Measurements from ENCODE around the gene TAGLN3.
"Not testable (repeated sequence)": the region's sequence is repeated elsewhere in the genome, so short reads cannot be mapped to it uniquely, and the experiment has no call there.

The TAGLN3 gene

DNA sequence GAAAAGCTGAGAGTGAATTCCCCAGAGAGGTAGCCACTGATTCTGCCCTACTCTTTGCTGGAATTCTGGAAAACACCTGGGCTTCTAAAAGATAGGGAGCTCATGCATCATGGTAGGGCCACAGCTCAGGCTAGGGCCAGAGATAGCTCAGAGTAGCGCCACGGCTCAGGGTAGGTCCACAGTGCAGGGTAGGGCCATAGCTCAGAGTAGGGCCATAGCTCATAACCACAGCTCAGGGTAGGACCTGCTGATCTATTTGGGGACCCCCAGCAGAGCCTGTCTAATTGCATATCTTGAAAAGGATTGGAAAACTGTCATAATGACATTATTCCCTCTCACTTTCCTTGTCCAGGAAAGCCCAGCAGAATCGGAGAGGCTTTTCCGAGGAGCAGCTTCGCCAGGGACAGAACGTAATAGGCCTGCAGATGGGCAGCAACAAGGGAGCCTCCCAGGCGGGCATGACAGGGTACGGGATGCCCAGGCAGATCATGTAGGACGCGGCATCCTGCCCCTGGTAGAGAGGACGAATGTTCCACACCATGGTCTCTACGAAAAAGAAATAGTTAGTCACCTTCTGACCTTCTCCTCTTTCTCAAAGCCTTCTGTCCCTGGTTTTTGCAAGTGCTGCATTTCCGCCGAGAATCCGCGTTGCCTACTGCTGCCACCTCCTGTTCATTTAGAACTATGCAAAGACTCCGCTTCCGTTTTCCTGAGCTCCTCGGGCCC, 14.5 kb downstream of the TAGLN3 start:
- H3K4me3 Mint-ChIP-seq = peak overlapping the region; percentile 13
- H3K27ac Mint-ChIP-seq = no peak overlapping the region
- peaks cover 25% of the 10 kb centered on the region for H3K4me1 Mint-ChIP-seq
- H3K27me3 Mint-ChIP-seq = no peaks in the 10 kb centered on the region
- no peaks in the 10 kb centered on the region for H3K9me3 Mint-ChIP-seq
- H3K36me3 Mint-ChIP-seq = no peaks in the 10 kb centered on the region

DNA sequence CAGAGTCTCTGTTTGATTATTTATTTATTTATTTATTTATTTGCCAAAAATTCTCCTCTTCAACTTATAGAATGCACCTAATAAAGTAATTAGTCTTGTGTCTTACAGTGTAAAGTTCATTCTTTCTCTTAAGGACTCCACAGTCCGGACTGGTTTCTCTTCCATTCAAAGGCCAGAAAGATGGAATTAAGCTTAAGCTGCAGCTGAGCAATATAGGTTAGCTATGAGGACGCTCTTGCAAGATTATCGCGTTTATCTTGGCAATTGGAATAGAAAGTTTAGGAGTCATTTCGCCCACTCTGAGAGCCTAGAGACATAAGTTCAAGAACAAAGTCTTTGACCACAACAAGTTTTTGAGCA, 15.0 kb downstream of the TAGLN3 start:
- Mint-ChIP-seq H3K9me3 (no peaks in the 10 kb centered on the region), H3K27ac (no peak overlapping the region), H3K4me3 (peak overlapping the region; percentile 13), H3K36me3 (no peaks in the 10 kb centered on the region), H3K27me3 (no peaks in the 10 kb centered on the region), H3K4me1 (peaks cover 25% of the 10 kb centered on the region)

GRCh38 chr3:112017091-112017490, 18.4 kb downstream of the TAGLN3 start:
- Mint-ChIP-seq H3K4me3 (no peak overlapping the region), H3K9me3 (no peaks in the 10 kb centered on the region), H3K27me3 (no peaks in the 10 kb centered on the region), H3K36me3 (no peaks in the 10 kb centered on the region), H3K4me1 (peaks cover 25% of the 10 kb centered on the region), H3K27ac (no peak overlapping the region)

DNA sequence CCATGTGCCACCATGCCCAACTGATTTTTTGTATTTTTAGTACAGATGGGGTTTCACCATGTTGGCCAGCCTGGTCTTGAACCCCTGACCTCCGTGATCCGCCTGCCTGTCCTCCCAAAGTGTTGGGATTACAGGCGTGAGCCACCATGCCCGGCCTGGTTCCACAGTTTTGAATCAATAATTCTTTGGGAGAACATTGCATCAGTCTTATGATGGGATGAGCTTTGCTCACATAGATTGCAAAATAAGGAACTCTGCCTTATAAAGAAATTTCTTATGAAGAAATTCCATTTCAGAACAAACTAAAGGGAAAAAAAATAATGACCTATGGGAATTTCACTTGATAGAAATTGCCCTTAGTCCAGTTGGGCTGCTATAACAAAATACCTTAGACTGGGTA, 20.0 kb downstream of the TAGLN3 start:
- Mint-ChIP-seq H3K27ac (no peak overlapping the region), H3K36me3 (no peaks in the 10 kb centered on the region), H3K4me3 (no peak overlapping the region), H3K9me3 (no peaks in the 10 kb centered on the region), H3K4me1 (peaks cover 9% of the 10 kb centered on the region), H3K27me3 (no peaks in the 10 kb centered on the region)

DNA sequence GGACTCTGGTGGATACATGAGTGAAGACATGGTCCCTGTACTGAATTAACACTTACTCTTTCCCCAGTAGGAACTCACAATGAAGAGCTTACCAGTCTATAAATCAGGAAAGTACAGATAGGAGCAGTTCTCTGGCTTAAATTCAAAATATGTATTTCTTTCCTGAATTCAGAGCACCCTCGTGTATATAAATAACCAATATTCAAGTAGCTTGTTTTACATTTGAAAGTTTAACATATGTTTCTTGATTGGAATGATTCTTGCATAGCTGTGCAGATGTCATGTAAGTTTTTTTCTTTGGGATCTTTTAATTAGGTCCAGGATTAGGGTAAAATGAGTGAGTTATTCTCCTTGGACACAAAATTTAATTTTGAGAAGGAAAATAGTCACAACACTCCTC, 21.0 kb downstream of the TAGLN3 start:
- H3K36me3 Mint-ChIP-seq = no peaks in the 10 kb centered on the region
- peaks cover 5% of the 10 kb centered on the region for H3K4me1 Mint-ChIP-seq
- no peaks in the 10 kb centered on the region for H3K27me3 Mint-ChIP-seq
- no peak overlapping the region for H3K27ac Mint-ChIP-seq
- no peaks in the 10 kb centered on the region for H3K9me3 Mint-ChIP-seq
- H3K4me3 Mint-ChIP-seq = no peak overlapping the region

- H3K27me3 Mint-ChIP-seq = peaks cover 2% of the 10 kb centered on the region
- H3K4me3 Mint-ChIP-seq = no peak overlapping the region
- peaks cover 5% of the 10 kb centered on the region for H3K4me1 Mint-ChIP-seq
- no peaks in the 10 kb centered on the region for H3K36me3 Mint-ChIP-seq
- no peak overlapping the region for H3K27ac Mint-ChIP-seq
- H3K9me3 Mint-ChIP-seq = no peaks in the 10 kb centered on the region
Measured at GRCh38 chr3:112020674-112021085, 22.0 kb downstream of the TAGLN3 start.

DNA sequence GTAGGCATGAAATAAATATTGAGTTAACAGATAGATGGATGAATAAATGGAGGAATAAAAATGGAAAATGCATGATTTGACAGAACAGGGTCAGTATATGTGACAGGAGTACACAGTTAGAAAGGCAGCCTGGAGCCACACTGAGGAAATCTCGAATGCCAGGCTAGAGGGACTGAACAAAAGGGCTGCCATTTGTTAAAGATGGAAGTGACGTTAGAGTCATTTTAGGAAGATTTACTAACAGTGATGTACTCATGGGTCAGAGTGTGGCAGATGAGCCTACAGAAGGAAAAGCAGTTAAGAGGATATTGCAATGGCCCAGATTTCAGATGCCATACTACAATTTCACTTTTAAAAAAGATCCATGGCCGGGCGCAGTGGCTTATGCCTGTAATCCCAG, 28.4 kb downstream of the TAGLN3 start:
- no peak overlapping the region for H3K27ac Mint-ChIP-seq
- H3K9me3 Mint-ChIP-seq = no peaks in the 10 kb centered on the region
- no peak overlapping the region for H3K4me3 Mint-ChIP-seq
- H3K4me1 Mint-ChIP-seq = no peaks in the 10 kb centered on the region
- H3K27me3 Mint-ChIP-seq = peaks cover 2% of the 10 kb centered on the region
- H3K36me3 Mint-ChIP-seq = no peaks in the 10 kb centered on the region

DNA sequence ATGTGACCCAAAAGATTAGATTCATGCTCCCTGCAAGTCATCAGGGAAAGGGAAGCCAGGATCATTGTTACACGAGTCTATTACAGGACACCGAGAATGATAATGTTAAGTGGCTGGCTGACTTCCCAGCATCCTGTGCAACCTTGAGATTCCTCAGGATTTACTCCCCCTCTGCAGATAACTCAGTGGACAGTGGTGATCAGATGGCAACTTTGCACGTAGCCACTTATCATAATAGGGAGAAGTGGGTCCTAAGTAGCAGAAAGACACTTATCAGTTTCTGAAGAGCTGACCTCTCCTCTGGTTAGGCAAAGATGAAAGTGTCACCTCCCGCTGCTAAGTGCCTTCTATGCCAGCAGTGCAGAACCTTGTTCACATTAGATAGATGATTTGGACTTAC, 29.1 kb downstream of the TAGLN3 start:
- H3K4me1 Mint-ChIP-seq = no peaks in the 10 kb centered on the region
- H3K27ac Mint-ChIP-seq = no peak overlapping the region
- H3K27me3 Mint-ChIP-seq = peaks cover 2% of the 10 kb centered on the region
- H3K9me3 Mint-ChIP-seq = no peaks in the 10 kb centered on the region
- no peak overlapping the region for H3K4me3 Mint-ChIP-seq
- no peaks in the 10 kb centered on the region for H3K36me3 Mint-ChIP-seq

- Mint-ChIP-seq H3K4me1 (no peaks in the 10 kb centered on the region), H3K27ac (no peak overlapping the region), H3K27me3 (no peaks in the 10 kb centered on the region), H3K4me3 (no peak overlapping the region), H3K9me3 (no peaks in the 10 kb centered on the region), H3K36me3 (no peaks in the 10 kb centered on the region)
Measured at GRCh38 chr3:112030901-112031300, 32.2 kb downstream of the TAGLN3 start.

GRCh38 chr3:112032098-112032731, 33.5 kb downstream of the TAGLN3 start:
- Mint-ChIP-seq H3K9me3 (no peaks in the 10 kb centered on the region), H3K4me1 (no peaks in the 10 kb centered on the region), H3K27me3 (no peaks in the 10 kb centered on the region), H3K27ac (no peak overlapping the region), H3K4me3 (no peak overlapping the region), H3K36me3 (no peaks in the 10 kb centered on the region)

- H3K4me1 Mint-ChIP-seq = no peaks in the 10 kb centered on the region
- H3K36me3 Mint-ChIP-seq = no peaks in the 10 kb centered on the region
- H3K9me3 Mint-ChIP-seq = no peaks in the 10 kb centered on the region
- H3K4me3 Mint-ChIP-seq = no peak within 1 kb of the TSS
- H3K27ac Mint-ChIP-seq = no peak within 1 kb of the TSS
- H3K27me3 Mint-ChIP-seq = no peaks in the 10 kb centered on the region
Measured at GRCh38 chr3:112034436-112034835, 35.7 kb downstream of the TAGLN3 start, which contains the start of gene TMPRSS7. Gene TMPRSS7 (plus strand): TSS chr3:112034736. CDS start chr3:112034846, 110 bp downstream.

DNA sequence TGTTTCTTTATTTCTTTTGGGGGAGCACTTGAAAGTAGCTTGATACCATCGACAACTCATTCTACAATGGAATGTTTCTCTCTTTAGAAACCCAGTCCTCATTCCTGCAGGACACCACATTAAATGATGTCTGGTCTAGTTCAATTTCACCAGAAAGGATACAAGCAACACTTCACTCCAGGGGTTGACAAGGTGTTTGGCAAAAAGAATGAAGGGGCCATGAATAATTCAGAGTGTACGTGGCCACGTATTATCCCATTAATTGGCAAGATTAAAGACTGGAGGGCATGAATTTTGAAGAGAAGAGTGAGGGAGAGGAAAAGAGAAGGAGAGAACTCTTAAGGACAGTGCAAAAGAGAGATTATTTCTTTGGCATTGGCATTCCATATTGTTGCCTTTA, 36.5 kb downstream of the TAGLN3 start:
- no peaks in the 10 kb centered on the region for H3K27me3 Mint-ChIP-seq
- H3K9me3 Mint-ChIP-seq = no peaks in the 10 kb centered on the region
- no peak overlapping the region for H3K27ac Mint-ChIP-seq
- H3K4me3 Mint-ChIP-seq = no peak overlapping the region
- H3K36me3 Mint-ChIP-seq = no peaks in the 10 kb centered on the region
- H3K4me1 Mint-ChIP-seq = no peaks in the 10 kb centered on the region

- H3K27me3 Mint-ChIP-seq, H3K9me3 Mint-ChIP-seq, H3K27ac Mint-ChIP-seq, H3K4me3 Mint-ChIP-seq, H3K36me3 Mint-ChIP-seq, H3K4me1 Mint-ChIP-seq: not testable (repeated sequence)
Measured at GRCh38 chr3:112037194-112037593, 38.5 kb downstream of the TAGLN3 start.

DNA sequence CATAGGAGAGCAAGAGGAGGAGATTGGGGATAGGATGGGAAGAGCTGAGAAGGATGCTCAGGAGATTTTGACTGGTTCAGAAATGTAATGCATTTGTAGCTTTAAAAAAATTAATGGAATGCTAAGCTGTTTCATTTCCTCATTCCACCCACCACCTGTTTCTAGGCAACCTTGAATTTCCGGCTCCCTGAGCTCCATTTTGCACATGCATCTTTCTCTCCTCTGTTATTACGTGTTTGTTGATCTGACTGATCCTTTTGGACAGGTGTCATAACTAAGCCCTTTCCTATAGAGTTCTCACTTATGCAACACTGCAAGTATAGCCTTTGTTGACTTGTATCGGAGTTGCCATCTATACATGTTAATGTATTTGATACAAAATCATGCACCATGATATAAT, 40.1 kb downstream of the TAGLN3 start:
- Mint-ChIP-seq H3K4me1 (no peaks in the 10 kb centered on the region), H3K36me3 (no peaks in the 10 kb centered on the region), H3K27me3 (no peaks in the 10 kb centered on the region), H3K27ac (no peak overlapping the region), H3K4me3 (no peak overlapping the region), H3K9me3 (no peaks in the 10 kb centered on the region)

- H3K9me3 Mint-ChIP-seq = no peaks in the 10 kb centered on the region
- no peaks in the 10 kb centered on the region for H3K27me3 Mint-ChIP-seq
- H3K4me3 Mint-ChIP-seq = no peak overlapping the region
- H3K4me1 Mint-ChIP-seq = no peaks in the 10 kb centered on the region
- H3K27ac Mint-ChIP-seq = no peak overlapping the region
- H3K36me3 Mint-ChIP-seq = no peaks in the 10 kb centered on the region
Measured at GRCh38 chr3:112041321-112041720, 42.6 kb downstream of the TAGLN3 start.

GRCh38 chr3:112042842-112043280, 44.1 kb downstream of the TAGLN3 start:
- Mint-ChIP-seq H3K4me1 (no peaks in the 10 kb centered on the region), H3K27ac (no peak overlapping the region), H3K36me3 (no peaks in the 10 kb centered on the region), H3K27me3 (no peaks in the 10 kb centered on the region), H3K9me3 (no peaks in the 10 kb centered on the region), H3K4me3 (no peak overlapping the region)
